ENCODE measurements around the gene IGSF21.

Gene IGSF21

GRCh38 chr1:18201997-18202719 is 94.6 kb downstream of the IGSF21 start:
- no peak overlapping the region for H2AFZ ChIP-seq (ENCODE audit: low read depth)
- H3K27me3 ChIP-seq (ENCODE audit: insufficient read depth, low read depth) = peaks cover 4% of the 10 kb centered on the region; the same call in 1 of the 2 replicates
- no peak overlapping the region for H3K27ac ChIP-seq
- no peak overlapping the region for H3K4me2 ChIP-seq
- no peaks in the 10 kb centered on the region for H4K20me1 ChIP-seq (ENCODE audit: insufficient read depth)
- H3K9ac ChIP-seq = no peak overlapping the region
- no peaks in the 10 kb centered on the region for H3K4me1 ChIP-seq (ENCODE audit: low read depth, poor library complexity, severe bottlenecking)
- TF ChIP-seq CTCF (conservative IDR thresholded peaks at IDR 0.05; ENCODE audit: low read depth, low read length) = no peak
- H3K4me3 ChIP-seq (IDR thresholded peaks at IDR 0.05; ENCODE audit: insufficient read depth, low read depth, low read length) = no peak overlapping the region
- no peaks in the 10 kb centered on the region for H3K36me3 ChIP-seq (ENCODE audit: insufficient read depth)
- H3K79me2 ChIP-seq (ENCODE audit: insufficient read depth, low read depth) = no peaks in the 10 kb centered on the region

- Histone ChIP-seq H3K27ac (no peak overlapping the region), H3K36me3 (ENCODE audit: insufficient read depth) (no peaks in the 10 kb centered on the region), H3K27me3 (ENCODE audit: insufficient read depth, low read depth) (peaks cover 6% of the 10 kb centered on the region; the same call in 1 of the 2 replicates), H4K20me1 (ENCODE audit: insufficient read depth) (no peaks in the 10 kb centered on the region), H3K4me2 (no peak overlapping the region), H2AFZ (ENCODE audit: low read depth) (no peak overlapping the region), H3K9ac (no peak overlapping the region), H3K79me2 (ENCODE audit: insufficient read depth, low read depth) (no peaks in the 10 kb centered on the region), H3K4me1 (ENCODE audit: low read depth, poor library complexity, severe bottlenecking) (no peaks in the 10 kb centered on the region), H3K4me3 (IDR thresholded peaks at IDR 0.05; ENCODE audit: insufficient read depth, low read depth, low read length) (no peak overlapping the region)
- no peak for TF ChIP-seq CTCF (conservative IDR thresholded peaks at IDR 0.05; ENCODE audit: low read depth, low read length)
Observed at GRCh38 chr1:18203645-18204044, 96.0 kb downstream of the IGSF21 start.

- no peak overlapping the region for H3K4me3 ChIP-seq (IDR thresholded peaks at IDR 0.05; ENCODE audit: insufficient read depth, low read depth, low read length)
- no peak overlapping the region for H3K27ac ChIP-seq
- no peaks in the 10 kb centered on the region for H3K36me3 ChIP-seq (ENCODE audit: insufficient read depth)
- H3K9ac ChIP-seq = no peak overlapping the region
- no peaks in the 10 kb centered on the region for H4K20me1 ChIP-seq (ENCODE audit: insufficient read depth)
- H2AFZ ChIP-seq (ENCODE audit: low read depth) = no peak overlapping the region
- peaks cover 6% of the 10 kb centered on the region; the same call in 1 of the 2 replicates for H3K27me3 ChIP-seq (ENCODE audit: insufficient read depth, low read depth)
- no peaks in the 10 kb centered on the region for H3K4me1 ChIP-seq (ENCODE audit: low read depth, poor library complexity, severe bottlenecking)
- TF ChIP-seq CTCF (conservative IDR thresholded peaks at IDR 0.05; ENCODE audit: low read depth, low read length) = no peak
- H3K4me2 ChIP-seq = no peak overlapping the region
- no peaks in the 10 kb centered on the region for H3K79me2 ChIP-seq (ENCODE audit: insufficient read depth, low read depth)
Observed at GRCh38 chr1:18204575-18204974, 97.0 kb downstream of the IGSF21 start.

- H2AFZ ChIP-seq (ENCODE audit: low read depth) = no peak overlapping the region
- no peak overlapping the region for H3K4me3 ChIP-seq (IDR thresholded peaks at IDR 0.05; ENCODE audit: insufficient read depth, low read depth, low read length)
- no peak overlapping the region for H3K9ac ChIP-seq
- no peak for TF ChIP-seq CTCF (conservative IDR thresholded peaks at IDR 0.05; ENCODE audit: low read depth, low read length)
- H3K79me2 ChIP-seq (ENCODE audit: insufficient read depth, low read depth) = no peaks in the 10 kb centered on the region
- peaks cover 2% of the 10 kb centered on the region; the same call in 1 of the 2 replicates for H3K27me3 ChIP-seq (ENCODE audit: insufficient read depth, low read depth)
- H3K4me1 ChIP-seq (ENCODE audit: low read depth, poor library complexity, severe bottlenecking) = no peaks in the 10 kb centered on the region
- H3K36me3 ChIP-seq (ENCODE audit: insufficient read depth) = no peaks in the 10 kb centered on the region
- no peak overlapping the region for H3K27ac ChIP-seq
- no peak overlapping the region for H3K4me2 ChIP-seq
- no peaks in the 10 kb centered on the region for H4K20me1 ChIP-seq (ENCODE audit: insufficient read depth)
Observed at GRCh38 chr1:18205319-18205718, 97.7 kb downstream of the IGSF21 start.
